ENCODE data around the gene HSDL1. TPM values are rescaled to one million over a fixed set of nuclear protein-coding genes. Genes with fewer than 3 reads are reported as not detected.

Gene HSDL1
- total and polyA plus RNA-seq, 4 experiments from 2014 or later, result 9.9 to 23.0 (median 15.7) TPM

DNA sequence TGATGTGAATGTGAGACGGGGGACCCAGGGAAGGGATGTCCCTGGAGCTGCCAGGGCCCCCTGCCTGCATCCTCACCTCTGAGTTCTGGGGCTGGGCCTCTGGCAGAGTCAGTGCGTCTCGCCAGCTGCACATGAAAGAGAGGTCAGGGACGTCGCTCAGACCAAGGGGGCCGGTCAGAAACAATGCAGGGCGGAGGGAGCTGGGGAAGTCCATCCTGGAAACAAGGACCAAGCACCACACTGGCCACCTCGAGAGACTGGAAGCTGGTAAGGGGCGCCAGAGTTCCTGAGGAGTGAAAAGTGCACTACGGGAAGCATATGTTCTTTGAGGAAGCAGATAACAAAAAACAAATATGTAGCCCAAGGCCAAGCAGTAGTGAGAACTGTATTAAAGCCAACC is 39.8 kb upstream of the HSDL1 start:
- intact Hi-C loops (cut with micrococcal nuclease), result loop anchor here (5.0 kb wide), 1 partner anchor 843 kb away; the partner anchor contains the start of gene KIAA0513
- no peaks in the 10 kb centered on the region for H3K27me3 ChIP-seq (ENCODE audit: insufficient read depth, low read length)
- no peak overlapping the region for H3K27ac ChIP-seq (ENCODE audit: low read depth, low read length)
- Mint-ChIP-seq H3K4me1 (peaks cover 10 to 32% (median 21%) of the 10 kb centered on the region in 4 donors), H3K27ac (peak overlapping the region in 6 of 7 donors; percentile 14 to 89 (median 52)), H3K27me3 (no peaks in the 10 kb centered on the region), H3K4me3 (peak overlapping the region; percentile 81 to 95 (median 93)), H3K9me3 (no peaks in the 10 kb centered on the region), H3K36me3 (peaks cover 16 to 28% of the 10 kb centered on the region in 2 donors)
- CTCF ChIA-PET (ENCODE audit: partially characterized antibody), result interaction anchor here (1.8 to 2.5 kb wide), 2 partner anchors 9 to 101 kb away, joined by 6 to 8 read pairs; no protein-coding TSS in a partner anchor
- peaks cover 19% of the 10 kb centered on the region for H3K4me1 ChIP-seq (ENCODE audit: insufficient read depth, low read length)
- peaks cover 38% of the 10 kb centered on the region for H3K36me3 ChIP-seq (ENCODE audit: insufficient read depth, low read length)
- POLR2A ChIA-PET (ENCODE audit: partially characterized antibody), result no interaction called here
- H3K9me3 ChIP-seq (ENCODE audit: control insufficient read depth in 1 of 2, low read length in 2 of 2), result no peaks in the 10 kb centered on the region
- no peak overlapping the region for H3K4me3 ChIP-seq (ENCODE audit: low read length in 2 of 2)
- no peak for DNase-seq

DNA sequence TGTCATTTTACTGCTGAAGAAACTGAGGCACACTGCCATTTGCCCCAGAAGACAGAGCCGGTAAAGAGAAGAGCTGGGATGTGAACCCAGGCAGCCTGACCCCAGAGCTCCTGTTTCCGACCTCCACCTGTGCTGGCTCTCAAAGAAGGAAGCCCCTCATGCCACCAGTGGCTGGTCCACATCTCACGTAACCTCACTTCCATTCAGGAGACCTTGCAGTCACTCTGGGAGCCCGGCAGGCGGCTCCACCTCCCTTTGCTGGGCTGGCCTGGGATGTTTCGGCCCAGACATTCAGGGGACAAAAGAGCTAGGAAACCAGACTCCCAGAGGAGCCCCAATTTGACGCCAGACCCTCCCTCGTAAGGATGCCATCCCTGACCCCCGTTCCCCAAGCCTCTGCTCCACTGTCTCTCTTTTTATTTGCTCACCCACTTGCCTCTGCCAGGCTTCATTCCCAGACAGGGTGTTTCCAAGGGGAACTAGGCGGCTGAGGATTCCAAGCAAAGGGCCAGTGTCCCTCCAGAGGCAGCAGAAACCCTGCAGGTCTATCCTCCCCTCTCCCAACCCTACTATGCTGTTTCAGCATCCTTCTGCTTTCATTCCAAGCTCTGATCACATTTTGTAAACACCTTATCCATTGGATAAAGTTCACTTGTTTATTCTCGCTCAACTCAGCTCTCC is 39.1 kb upstream of the HSDL1 start:
- intact Hi-C loops (cut with micrococcal nuclease), result no loop called here

DNA sequence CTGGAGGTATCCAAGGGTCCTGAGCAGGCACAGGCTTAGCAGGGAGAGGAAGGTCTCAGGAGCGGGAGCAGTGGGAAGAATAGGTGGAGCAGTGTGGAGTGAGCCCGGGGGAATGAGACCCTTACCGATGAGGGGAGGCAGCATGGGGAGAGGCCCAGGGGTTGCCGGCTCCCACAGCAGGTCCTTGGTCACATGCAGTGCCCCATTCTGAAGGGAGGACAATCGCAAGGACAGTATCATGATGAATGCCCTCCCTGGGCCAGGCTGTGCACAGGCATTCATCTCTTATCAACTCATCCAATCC is 38.5 kb upstream of the HSDL1 start:
- intact Hi-C loops (cut with micrococcal nuclease), result no loop called here
- H3K27ac Mint-ChIP-seq, result no peak overlapping the region
- DNase-seq, result no peak
- H3K27me3 ChIP-seq (ENCODE audit: insufficient read depth, low read length), result no peaks in the 10 kb centered on the region
- no peaks in the 10 kb centered on the region for H3K27me3 Mint-ChIP-seq
- H3K36me3 ChIP-seq (ENCODE audit: insufficient read depth, low read length), result peaks cover 42% of the 10 kb centered on the region
- H3K4me3 Mint-ChIP-seq, result no peak overlapping the region
- H3K27ac ChIP-seq (ENCODE audit: low read depth, low read length), result no peak overlapping the region
- H3K4me3 ChIP-seq (ENCODE audit: low read length in 2 of 2), result no peak overlapping the region
- peaks cover 10 to 32% (median 21%) of the 10 kb centered on the region in 4 donors for H3K4me1 Mint-ChIP-seq
- ChIA-PET POLR2A (ENCODE audit: partially characterized antibody) (no interaction called here), CTCF (ENCODE audit: partially characterized antibody) (interaction anchor here (1.8 to 2.5 kb wide), 2 partner anchors 8 to 99 kb away, joined by 6 to 8 read pairs; no protein-coding TSS in a partner anchor)
- H3K4me1 ChIP-seq (ENCODE audit: insufficient read depth, low read length), result peaks cover 19% of the 10 kb centered on the region
- H3K36me3 Mint-ChIP-seq, result peaks cover 16 to 35% of the 10 kb centered on the region in 2 donors
- no peaks in the 10 kb centered on the region for H3K9me3 Mint-ChIP-seq
- no peaks in the 10 kb centered on the region for H3K9me3 ChIP-seq (ENCODE audit: control insufficient read depth in 1 of 2, low read length in 2 of 2)

More for the DNA sequence above, 39.1 kb upstream of the HSDL1 start:
- H3K36me3 ChIP-seq (ENCODE audit: insufficient read depth, low read length), result peaks cover 38% of the 10 kb centered on the region
- Mint-ChIP-seq H3K27ac (peak overlapping the region in 1 of 7 donors; percentile 67), H3K9me3 (no peaks in the 10 kb centered on the region), H3K36me3 (peaks cover 16 to 30% of the 10 kb centered on the region in 2 donors), H3K4me1 (peaks cover 10 to 32% (median 21%) of the 10 kb centered on the region in 4 donors), H3K4me3 (peak overlapping the region in 1 of 8 donors; percentile 15), H3K27me3 (no peaks in the 10 kb centered on the region)
- peaks cover 19% of the 10 kb centered on the region for H3K4me1 ChIP-seq (ENCODE audit: insufficient read depth, low read length)
- POLR2A ChIA-PET (ENCODE audit: partially characterized antibody), result no interaction called here
- no peak for DNase-seq
- CTCF ChIA-PET (ENCODE audit: partially characterized antibody), result interaction anchor here (1.8 to 2.5 kb wide), 2 partner anchors 9 to 100 kb away, joined by 6 to 8 read pairs; no protein-coding TSS in a partner anchor
- H3K27me3 ChIP-seq (ENCODE audit: insufficient read depth, low read length), result no peaks in the 10 kb centered on the region
- no peaks in the 10 kb centered on the region for H3K9me3 ChIP-seq (ENCODE audit: control insufficient read depth in 1 of 2, low read length in 2 of 2)
- H3K27ac ChIP-seq (ENCODE audit: low read depth, low read length), result no peak overlapping the region
- H3K4me3 ChIP-seq (ENCODE audit: low read length in 2 of 2), result no peak overlapping the region

DNA sequence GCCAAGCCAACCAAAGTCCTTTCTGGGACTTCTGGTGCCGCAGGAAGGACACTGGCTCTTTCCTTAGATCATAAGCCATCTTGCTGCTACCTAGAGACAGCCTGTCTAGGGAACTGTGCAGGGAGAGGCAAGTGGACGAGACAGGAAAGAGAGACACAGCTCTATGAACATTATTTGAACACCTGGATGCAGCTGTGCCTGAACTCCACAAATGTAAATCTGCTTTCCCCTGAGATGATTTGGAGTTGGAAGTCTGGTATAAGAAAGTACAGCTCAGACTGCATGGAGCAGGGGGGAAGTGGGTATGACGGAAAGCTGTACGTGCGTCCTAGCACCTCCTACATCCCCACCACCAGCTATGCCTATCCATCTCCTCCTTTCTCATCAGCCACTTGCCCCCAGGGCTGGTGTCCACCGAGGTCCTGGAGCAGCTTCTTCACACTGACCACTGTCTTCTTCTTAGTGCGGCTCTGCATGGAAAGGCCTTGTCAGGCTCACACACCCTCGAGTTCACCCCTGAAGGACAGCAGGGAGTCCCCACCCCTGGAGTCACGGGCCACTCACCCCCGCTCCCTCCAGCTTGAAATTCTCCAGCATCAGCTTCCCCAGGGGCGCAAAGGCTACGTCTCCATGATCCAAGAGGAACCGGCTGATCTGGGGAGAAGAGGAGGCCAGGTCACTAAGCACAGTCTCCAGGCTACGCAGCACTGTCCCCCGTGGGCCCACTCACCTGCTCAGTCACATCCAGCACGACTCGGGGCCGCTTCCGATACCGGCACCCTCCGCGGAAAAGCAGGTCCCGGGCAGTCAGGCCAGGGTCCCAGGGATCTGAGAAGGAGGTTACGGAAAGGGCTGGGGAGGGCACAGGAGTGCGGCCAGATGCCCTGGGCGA is 37.9 kb upstream of the HSDL1 start:
- no peaks in the 10 kb centered on the region for H3K9me3 Mint-ChIP-seq
- CTCF ChIA-PET (ENCODE audit: partially characterized antibody), result interaction anchor here (0.9 to 2.5 kb wide), 3 partner anchors 7 to 99 kb away, joined by 3 to 8 read pairs (median 6); no protein-coding TSS in a partner anchor
- intact Hi-C loops (cut with micrococcal nuclease), result no loop called here
- POLR2A ChIA-PET (ENCODE audit: partially characterized antibody), result no interaction called here
- no peaks in the 10 kb centered on the region for H3K27me3 ChIP-seq (ENCODE audit: insufficient read depth, low read length)
- peaks cover 16 to 41% of the 10 kb centered on the region in 2 donors for H3K36me3 Mint-ChIP-seq
- H3K4me1 ChIP-seq (ENCODE audit: insufficient read depth, low read length), result peaks cover 19% of the 10 kb centered on the region
- no peak overlapping the region for H3K27ac ChIP-seq (ENCODE audit: low read depth, low read length)
- DNase-seq, result no peak
- H3K4me3 ChIP-seq (ENCODE audit: low read length in 2 of 2), result no peak overlapping the region
- peak overlapping the region in 2 of 8 donors; percentile 29 to 46 for H3K4me3 Mint-ChIP-seq
- H3K27me3 Mint-ChIP-seq, result no peaks in the 10 kb centered on the region
- peaks cover 46% of the 10 kb centered on the region for H3K36me3 ChIP-seq (ENCODE audit: insufficient read depth, low read length)
- no peaks in the 10 kb centered on the region for H3K9me3 ChIP-seq (ENCODE audit: control insufficient read depth in 1 of 2, low read length in 2 of 2)
- H3K27ac Mint-ChIP-seq, result no peak overlapping the region
- H3K4me1 Mint-ChIP-seq, result peaks cover 10 to 32% (median 21%) of the 10 kb centered on the region in 4 donors

DNA sequence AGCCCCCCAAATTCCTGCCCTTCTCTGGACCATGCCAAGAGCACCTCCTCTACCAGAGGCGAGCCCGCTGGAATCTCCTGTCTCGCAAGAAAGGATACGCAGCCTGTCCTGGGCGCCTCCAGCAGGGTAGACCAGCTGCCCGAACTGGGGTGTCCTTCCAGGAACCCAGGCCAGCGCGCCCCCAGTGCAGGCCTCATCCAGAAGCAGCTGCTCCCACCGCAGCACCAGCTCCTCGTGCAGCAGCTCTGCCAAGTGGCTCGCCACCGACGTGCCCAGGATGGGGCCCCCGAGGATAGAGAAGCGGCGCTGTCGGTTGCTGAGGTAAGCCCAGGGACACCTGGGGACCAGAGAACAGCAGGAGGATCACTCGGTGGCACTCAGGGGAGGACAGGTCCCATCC is 37.1 kb upstream of the HSDL1 start:
- peaks cover 11 to 32% (median 20%) of the 10 kb centered on the region in 4 donors for H3K4me1 Mint-ChIP-seq
- H3K4me3 ChIP-seq (ENCODE audit: low read length in 2 of 2), result no peak overlapping the region
- peaks cover 19% of the 10 kb centered on the region for H3K4me1 ChIP-seq (ENCODE audit: insufficient read depth, low read length)
- H3K27ac Mint-ChIP-seq, result no peak overlapping the region
- no peaks in the 10 kb centered on the region for H3K9me3 Mint-ChIP-seq
- DNase-seq, result no peak
- ChIA-PET POLR2A (ENCODE audit: partially characterized antibody) (no interaction called here), CTCF (ENCODE audit: partially characterized antibody) (interaction anchor here (0.5 to 0.9 kb wide), 2 partner anchors 69 to 98 kb away, joined by 3 read pairs; no protein-coding TSS in a partner anchor)
- intact Hi-C loops (cut with micrococcal nuclease), result no loop called here
- H3K4me3 Mint-ChIP-seq, result no peak overlapping the region
- peaks cover 16 to 43% of the 10 kb centered on the region in 2 donors for H3K36me3 Mint-ChIP-seq
- peaks cover 46% of the 10 kb centered on the region for H3K36me3 ChIP-seq (ENCODE audit: insufficient read depth, low read length)
- H3K9me3 ChIP-seq (ENCODE audit: control insufficient read depth in 1 of 2, low read length in 2 of 2), result no peaks in the 10 kb centered on the region
- H3K27me3 ChIP-seq (ENCODE audit: insufficient read depth, low read length), result no peaks in the 10 kb centered on the region
- no peak overlapping the region for H3K27ac ChIP-seq (ENCODE audit: low read depth, low read length)
- H3K27me3 Mint-ChIP-seq, result no peaks in the 10 kb centered on the region

DNA sequence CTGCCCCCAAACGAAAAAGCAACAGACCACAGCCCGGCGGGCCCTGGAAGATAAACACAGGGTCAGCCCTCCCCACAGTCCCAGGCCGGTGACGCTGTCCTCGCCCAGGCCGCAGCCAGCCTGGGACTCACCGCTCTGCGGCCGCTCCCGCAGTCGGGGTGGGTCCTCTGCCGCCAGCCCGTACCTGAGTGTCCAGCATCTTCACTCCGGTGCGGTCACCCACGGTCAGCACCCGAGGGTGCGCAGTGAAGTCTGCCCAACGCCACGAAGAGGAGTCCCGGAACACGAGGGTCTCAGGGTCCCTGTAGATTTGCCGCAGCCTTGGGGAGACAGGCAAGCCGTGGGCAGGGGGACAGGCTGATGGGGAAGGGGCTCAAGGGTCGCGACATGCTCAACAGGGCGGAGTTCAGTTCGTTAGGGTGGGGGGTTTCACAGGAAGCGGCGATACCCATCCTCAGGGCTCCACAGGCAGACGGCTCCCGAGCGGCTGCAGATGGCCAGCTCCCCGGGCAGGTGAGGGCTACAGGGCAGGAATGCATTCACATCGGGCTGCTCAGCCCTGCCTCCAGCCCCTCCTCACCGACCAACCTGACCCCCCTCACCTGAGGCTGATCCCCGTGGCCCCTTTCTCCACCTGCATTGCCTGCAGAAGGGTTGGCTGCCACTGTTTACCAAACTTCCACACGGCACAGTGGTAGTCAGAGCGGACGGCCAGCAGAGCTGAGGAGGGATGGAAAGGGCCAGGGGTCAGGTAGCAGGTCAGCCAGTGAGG is 36.4 kb upstream of the HSDL1 start:
- ChIA-PET CTCF (ENCODE audit: partially characterized antibody) (no interaction called here), POLR2A (ENCODE audit: partially characterized antibody) (no interaction called here)
- Histone ChIP-seq H3K4me1 (ENCODE audit: insufficient read depth, low read length) (peaks cover 18% of the 10 kb centered on the region), H3K4me3 (ENCODE audit: low read length in 2 of 2) (no peak overlapping the region), H3K9me3 (ENCODE audit: control insufficient read depth in 1 of 2, low read length in 2 of 2) (no peaks in the 10 kb centered on the region), H3K27me3 (ENCODE audit: insufficient read depth, low read length) (no peaks in the 10 kb centered on the region), H3K36me3 (ENCODE audit: insufficient read depth, low read length) (peaks cover 46% of the 10 kb centered on the region), H3K27ac (ENCODE audit: low read depth, low read length) (no peak overlapping the region)
- Mint-ChIP-seq H3K36me3 (peaks cover 16 to 40% of the 10 kb centered on the region in 2 donors), H3K9me3 (no peaks in the 10 kb centered on the region), H3K4me3 (no peak overlapping the region), H3K27ac (no peak overlapping the region), H3K27me3 (no peaks in the 10 kb centered on the region), H3K4me1 (peaks cover 11 to 32% (median 16%) of the 10 kb centered on the region in 4 donors)
- DNase-seq, result no peak
- intact Hi-C loops (cut with micrococcal nuclease), result no loop called here
